Endothelial cell of umbilical vein (primary cell): ENCODE results near the gene KLRB1. TPM values are rescaled to one million over a fixed set of nuclear protein-coding genes. Genes with fewer than 3 reads are reported as not detected.

Experiments used
- BruUV-seq: library from RNA; stranded (reverse); fragments of 400-500 nt; replicated peaks from 2 replicates; lab custom pipeline; 2021; lab: Mats Ljungman, UMichigan
- CTCF ChIA-PET: fragments of 300-600, 350-600 bp; sonication (Branson Sonifier 250); formaldehyde crosslinking; loops from one replicate; lab custom pipeline; 2021; ENCODE audit warnings: antibody characterized with exemption, inconsistent platforms; lab: Charles Lee
- POLR2A ChIA-PET: fragments of 300-600, 350-600 bp; sonication (Branson Sonifier 250); formaldehyde crosslinking; loops from one replicate; lab custom pipeline; 2021; ENCODE audit warnings: antibody characterized with exemption, inconsistent platforms; lab: Charles Lee
- DNase-seq: peaks from one replicate; pipeline ENCODE4 v3.0.0-alpha.2; 2011; ENCODE audit warnings: low read depth, low spot score
- FAIRE-seq: peaks from 2 replicates; lab custom pipeline; 2011; peaks lifted over from hg19 to GRCh38; lab: Jason Lieb, UNC
- H2AFZ ChIP-seq: 2 replicates; pipeline ENCODE4 v1.6.0; 2012; ENCODE audit warnings: low read depth, low read length, control low read depth, inconsistent platforms
- H3K27ac ChIP-seq: 2 replicates; pipeline ENCODE4 v1.5.1; 2011; ENCODE audit warnings: low read depth, mild to moderate bottlenecking, control low read depth, low read length, moderate library complexity; ENCODE audit not compliant: insufficient read depth
- H3K27me3 ChIP-seq, 2 experiments: 2 replicates each; pipeline versions ENCODE4 v1.6.0 to v1.6.1; 2011; ENCODE audit warnings: low read length in 2 of 2, mixed read lengths in 1 of 2; ENCODE audit not compliant: control insufficient read depth in 2 of 2, insufficient read depth in 2 of 2
- H3K36me3 ChIP-seq, 2 experiments: 2 replicates in 1 of 2; 3 replicates in 1 of 2; pipeline ENCODE4 v1.5.1; 2011; ENCODE audit warnings: low read length in 2 of 2, mild to moderate bottlenecking in 1 of 2, moderate library complexity in 1 of 2; ENCODE audit not compliant: control insufficient read depth in 2 of 2, insufficient read depth in 2 of 2; ENCODE audit errors: extremely low read depth in 1 of 2
- H3K4me1 ChIP-seq: 3 replicates; pipeline ENCODE4 v1.5.1; 2011; ENCODE audit warnings: mild to moderate bottlenecking, low read length; ENCODE audit not compliant: control insufficient read depth, insufficient read depth; ENCODE audit errors: extremely low read depth
- H3K4me2 ChIP-seq: 2 replicates; pipeline ENCODE4 v1.6.1; 2011; ENCODE audit warnings: low read length, control low read depth, mixed read lengths; ENCODE audit not compliant: insufficient read depth
- H3K4me3 ChIP-seq, 3 experiments: fragments of 200-600 bp in 1 of 3; sonication (generic), shearing (Covaris generic) in 1 of 3; replicated peaks in 1 of 3; 2 replicates each; pipeline ENCODE4 v1.5.1; 2011 to 2016; ENCODE audit warnings: control low read depth in 3 of 3, low read length in 3 of 3, mild to moderate bottlenecking in 2 of 3, inconsistent platforms in 1 of 3, low read depth in 1 of 3, moderate library complexity in 1 of 3; ENCODE audit not compliant: insufficient read depth in 1 of 3
- H3K79me2 ChIP-seq: 2 replicates; pipeline ENCODE4 v1.6.0; 2012; ENCODE audit warnings: low read length, inconsistent platforms; ENCODE audit not compliant: control insufficient read depth, insufficient read depth
- H3K9ac ChIP-seq: replicated peaks from 2 replicates; pipeline ENCODE3; 2011; ENCODE audit warnings: low read length, control low read depth; ENCODE audit not compliant: insufficient read depth; ENCODE audit errors: extremely low read depth
- H3K9me1 ChIP-seq: replicated peaks from 3 replicates; pipeline ENCODE4 v1.6.0; 2011; ENCODE audit warnings: mild to moderate bottlenecking, low read length; ENCODE audit not compliant: control insufficient read depth, insufficient read depth; ENCODE audit errors: extremely low read depth
- H3K9me3 ChIP-seq: replicated peaks from 2 replicates; pipeline ENCODE4 v1.5.1; 2012; ENCODE audit warnings: low read length, inconsistent platforms; ENCODE audit not compliant: control insufficient read depth, insufficient read depth
- H4K20me1 ChIP-seq: replicated peaks from 2 replicates; pipeline ENCODE3; 2011; ENCODE audit warnings: mild to moderate bottlenecking, low read length; ENCODE audit not compliant: control insufficient read depth, insufficient read depth; ENCODE audit errors: extremely low read depth
- CTCF ChIP-seq, 2 donors: IDR thresholded peaks; 1 replicate in 1 of 2; 2 replicates in 1 of 2; pipeline ENCODE4 v1.5.1; 2011; ENCODE audit warnings: low read length in 2 of 2, mild to moderate bottlenecking in 2 of 2, moderate library complexity in 2 of 2, control low read depth in 1 of 2, inconsistent platforms in 1 of 2, low read depth in 1 of 2; ENCODE audit not compliant: insufficient read depth in 1 of 2; ENCODE audit errors: extremely low read depth in 1 of 2
- EZH2 ChIP-seq: IDR thresholded peaks from 2 replicates; pipeline ENCODE4 v1.6.1; 2012; ENCODE audit warnings: borderline replicate concordance, low read depth, mild to moderate bottlenecking, moderate library complexity, low read length, inconsistent platforms; ENCODE audit not compliant: severe bottlenecking
- FOS ChIP-seq: IDR thresholded peaks from 2 replicates; pipeline ENCODE4 v1.6.1; 2011; ENCODE audit warnings: mild to moderate bottlenecking, low read length, moderate library complexity, borderline replicate concordance; ENCODE audit not compliant: insufficient read depth
- GATA2 ChIP-seq: IDR thresholded peaks from 2 replicates; pipeline ENCODE4 v1.7.0; 2011; ENCODE audit warnings: low read depth, mild to moderate bottlenecking, moderate library complexity, mixed read lengths, low read length; ENCODE audit not compliant: insufficient read length, insufficient read depth
- JUN ChIP-seq: IDR thresholded peaks from 2 replicates; pipeline ENCODE4 v1.6.1; 2011; ENCODE audit warnings: borderline replicate concordance, low read depth; ENCODE audit not compliant: insufficient read length, insufficient read depth
- MAX ChIP-seq: IDR thresholded peaks from 2 replicates; pipeline ENCODE4 v1.6.1; 2011; ENCODE audit not compliant: insufficient read depth, insufficient read length
- MYC ChIP-seq: IDR thresholded peaks from one replicate; pipeline ENCODE4 v1.6.1; 2011; ENCODE audit warnings: mild to moderate bottlenecking, low read depth, low read length
- POLR2A ChIP-seq: IDR thresholded peaks from 2 replicates; pipeline ENCODE4 v1.6.1; 2012; ENCODE audit warnings: low read depth, mild to moderate bottlenecking, control low read depth, low read length
- POLR2AphosphoS5 ChIP-seq: IDR thresholded peaks from 2 replicates; pipeline ENCODE4 v1.6.1; 2012; ENCODE audit warnings: low read depth, mild to moderate bottlenecking, control low read depth, low read length, moderate library complexity; ENCODE audit not compliant: insufficient read depth
- dilution Hi-C: fragments of 300-500 bp; cut with MboI; formaldehyde crosslinking; loops from one replicate; pipeline ENCODE4 v1.15.0; 2019; ENCODE audit warnings: low sequenced_read_pairs; ENCODE audit not compliant: extremely low pct_ligation_motif_present
- intact Hi-C: fragments of 100-400 bp; cut with micrococcal nuclease; formaldehyde crosslinking; loops from one replicate; pipeline ENCODE4 v1.10.0; 2022
- polyA plus RNA-seq, 4 experiments: library from polyadenylated mRNA; depleted of rRNA in 3 of 4; stranded (reverse) in 3 of 4; unstranded in 1 of 4; fragments of >200 nt; gene quantifications; 2 replicates each; pipeline versions ENCODE4 v1.2.1 to v1.2.3, GENCODE V29; 2011 to 2012; ENCODE audit warnings: missing spikeins in 1 of 4
- total RNA-seq: library from RNA; stranded (reverse); gene quantifications from 2 replicates; pipeline ENCODE4 v1.2.3, GENCODE V29; 2021

KLRB1 gene
- total and polyA plus RNA-seq, 2 donors (not counting 3 experiments of a cell fraction or from before 2014, with no cell fraction given): not detected

- Histone ChIP-seq H3K9me3 (no peaks in the 10 kb centered on the region), H3K4me2 (no peak overlapping the region), H3K27me3 (no peaks in the 10 kb centered on the region), H3K36me3 (no peaks in the 10 kb centered on the region), H3K4me1 (no peaks in the 10 kb centered on the region), H3K4me3 (no peak overlapping the region), H3K9ac (no peak overlapping the region), H2AFZ (no peak overlapping the region), H3K27ac (no peak overlapping the region), H3K79me2 (no peaks in the 10 kb centered on the region), H3K9me1 (no peaks in the 10 kb centered on the region), H4K20me1 (no peaks in the 10 kb centered on the region)
- no peak for FAIRE-seq
- POLR2A ChIA-PET: no interaction called here
- dilution Hi-C loops (no loop called here), intact Hi-C loops (no loop called here)
- TF ChIP-seq CTCF (IDR thresholded peaks at IDR 0.05; ENCODE audit: extremely low read depth in 1 of 2, insufficient read depth in 1 of 2, low read depth in 1 of 2, low read length in 2 of 2): no peak
- no peak for TF ChIP-seq JUN
- no peak for TF ChIP-seq FOS
- no peak for TF ChIP-seq GATA2
- no peak for TF ChIP-seq EZH2
- no peak for TF ChIP-seq POLR2A
- TF ChIP-seq MAX: no peak
- no peak for TF ChIP-seq MYC
- TF ChIP-seq POLR2AphosphoS5: no peak
- CTCF ChIA-PET: no interaction called here
- no peak for DNase-seq
- BruUV-seq: no TSS peak
Measured at GRCh38 chr12:9590441-9590840, 17.3 kb downstream of the KLRB1 start.
